H9 (cell line): ENCODE measurements around the gene SLC22A8. TPM values are rescaled to one million over a fixed set of nuclear protein-coding genes. Genes with fewer than 3 reads are reported as not detected.
"Not testable (repeated sequence)": the region's sequence is repeated elsewhere in the genome, so short reads cannot be mapped to it uniquely, and the experiment has no call there.

Experiments used
- DNase-seq: peaks from one replicate; pipeline ENCODE4 v3.0.0-alpha.2; 2017
- H2AFZ ChIP-seq: one replicate; pipeline ENCODE4 v1.6.1; 2013; ENCODE audit warnings: mild to moderate bottlenecking, low read length, control low read depth, moderate library complexity
- H2AK5ac ChIP-seq: 2 replicates; pipeline ENCODE4 v1.6.1; 2013; ENCODE audit warnings: low read length, control low read depth, mixed read lengths; ENCODE audit not compliant: insufficient read length
- H2BK120ac ChIP-seq: one replicate; pipeline ENCODE4 v1.6.1; 2013; ENCODE audit warnings: low read depth, mild to moderate bottlenecking, low read length, control low read depth, inconsistent platforms; ENCODE audit not compliant: poor library complexity, severe bottlenecking
- H2BK12ac ChIP-seq: 2 replicates; pipeline ENCODE4 v1.6.1; 2013; ENCODE audit warnings: low read length, control low read depth, mixed read lengths, low read depth; ENCODE audit not compliant: insufficient read length
- H2BK15ac ChIP-seq: 2 replicates; pipeline ENCODE4 v1.6.1; 2013; ENCODE audit warnings: low read depth, low read length, control low read depth
- H2BK20ac ChIP-seq: one replicate; pipeline ENCODE4 v1.6.1; 2013; ENCODE audit warnings: low read depth, mild to moderate bottlenecking, low read length, control low read depth, inconsistent platforms; ENCODE audit not compliant: poor library complexity, severe bottlenecking
- H2BK5ac ChIP-seq: 2 replicates; pipeline ENCODE4 v1.6.1; 2013; ENCODE audit warnings: low read length, control low read depth, mixed read lengths; ENCODE audit not compliant: insufficient read length
- H3K14ac ChIP-seq: 2 replicates; pipeline ENCODE4 v1.6.1; 2013; ENCODE audit warnings: low read length, control low read depth; ENCODE audit not compliant: insufficient read depth
- H3K18ac ChIP-seq: 2 replicates; pipeline ENCODE4 v1.6.1; 2013; ENCODE audit warnings: low read depth, mild to moderate bottlenecking, mixed read lengths, low read length, control low read depth; ENCODE audit not compliant: insufficient read length
- H3K23ac ChIP-seq: 2 replicates; pipeline ENCODE4 v1.6.1; 2013; ENCODE audit warnings: low read length, control low read depth, mixed read lengths, low read depth; ENCODE audit not compliant: insufficient read length
- H3K23me2 ChIP-seq: 2 replicates; pipeline ENCODE4 v1.6.1; 2013; ENCODE audit warnings: low read depth, mild to moderate bottlenecking, mixed read lengths, low read length, control low read depth; ENCODE audit not compliant: insufficient read length, poor library complexity, severe bottlenecking
- H3K27ac ChIP-seq: 2 replicates; pipeline ENCODE4 v1.5.1; 2013; ENCODE audit warnings: low read length, control low read depth, mixed read lengths, low read depth; ENCODE audit not compliant: insufficient read length
- H3K27me3 ChIP-seq: 2 replicates; pipeline ENCODE4 v1.6.1; 2013; ENCODE audit warnings: low read length, control low read depth, inconsistent platforms; ENCODE audit not compliant: insufficient read depth
- H3K4ac ChIP-seq: 2 replicates; pipeline ENCODE4 v1.6.1; 2013; ENCODE audit warnings: low read depth, mild to moderate bottlenecking, control low read depth, inconsistent platforms, low read length, moderate library complexity
- H3K4me1 ChIP-seq: 2 replicates; pipeline ENCODE4 v1.6.1; 2013; ENCODE audit warnings: low read length, control low read depth, inconsistent platforms; ENCODE audit not compliant: insufficient read depth
- H3K4me2 ChIP-seq: 2 replicates; pipeline ENCODE4 v1.6.1; 2013; ENCODE audit warnings: low read length, control low read depth, mixed read lengths; ENCODE audit not compliant: insufficient read length, insufficient read depth
- H3K56ac ChIP-seq: 2 replicates; pipeline ENCODE4 v1.6.1; 2013; ENCODE audit warnings: low read depth, mild to moderate bottlenecking, mixed read lengths, low read length, control low read depth; ENCODE audit not compliant: insufficient read length
- H3K79me1 ChIP-seq: 2 replicates; pipeline ENCODE4 v1.6.1; 2013; ENCODE audit warnings: low read depth, mild to moderate bottlenecking, moderate library complexity, low read length, control low read depth, inconsistent platforms; ENCODE audit not compliant: insufficient read depth, poor library complexity, severe bottlenecking
- H3K79me2 ChIP-seq: 2 replicates; pipeline ENCODE4 v1.6.1; 2013; ENCODE audit warnings: low read length, control low read depth, inconsistent platforms; ENCODE audit not compliant: insufficient read depth
- H3K9ac ChIP-seq: 2 replicates; pipeline ENCODE4 v1.6.1; 2013; ENCODE audit warnings: low read length, control low read depth, mixed read lengths; ENCODE audit not compliant: insufficient read length; ENCODE audit errors: extremely low read depth
- H3K9me3 ChIP-seq: one replicate; pipeline ENCODE4 v1.6.1; 2013; ENCODE audit warnings: low read depth, low read length, inconsistent platforms; ENCODE audit not compliant: control insufficient read depth
- H3T11ph ChIP-seq: one replicate; pipeline ENCODE4 v1.6.1; 2013; ENCODE audit warnings: mild to moderate bottlenecking, low read length, control low read depth, inconsistent platforms
- H4K20me1 ChIP-seq: one replicate; pipeline ENCODE4 v1.6.1; 2013; ENCODE audit not compliant: control insufficient read depth, insufficient read length, insufficient read depth
- H4K5ac ChIP-seq: 2 replicates; pipeline ENCODE4 v1.6.1; 2013; ENCODE audit warnings: low read depth, mild to moderate bottlenecking, mixed read lengths, low read length, control low read depth; ENCODE audit not compliant: insufficient read length
- H4K8ac ChIP-seq: replicated peaks from 2 replicates; pipeline ENCODE4 v1.6.1; 2013; ENCODE audit warnings: low read length, control low read depth, mixed read lengths, low read depth; ENCODE audit not compliant: insufficient read length
- H4K91ac ChIP-seq: 2 replicates; pipeline ENCODE4 v1.6.1; 2013; ENCODE audit warnings: low read depth, mild to moderate bottlenecking, moderate library complexity, mixed read lengths, low read length, control low read depth; ENCODE audit not compliant: insufficient read length
- H3K27ac Mint-ChIP-seq, 3 experiments: 2 replicates in 2 of 3; 3 replicates in 1 of 3; pipeline ENCODE4 v1.8.0; 2020 to 2021; ENCODE audit warnings: mixed read lengths in 3 of 3, mild to moderate bottlenecking in 1 of 3, moderate library complexity in 1 of 3
- H3K27me3 Mint-ChIP-seq: 2 replicates; pipeline ENCODE4 v1.8.0; 2021; ENCODE audit warnings: low read depth, mild to moderate bottlenecking, moderate library complexity, mixed read lengths
- H3K36me3 Mint-ChIP-seq, 3 experiments: 2 replicates in 2 of 3; 3 replicates in 1 of 3; pipeline ENCODE4 v1.8.0; 2020 to 2021; ENCODE audit warnings: low read depth in 3 of 3, mixed read lengths in 3 of 3; ENCODE audit not compliant: insufficient read depth in 1 of 3
- H3K4me1 Mint-ChIP-seq, 2 experiments: 2 replicates each; pipeline ENCODE4 v1.8.0; 2020; ENCODE audit warnings: mixed read lengths in 2 of 2
- H3K4me3 Mint-ChIP-seq, 2 experiments: 2 replicates in 1 of 2; 3 replicates in 1 of 2; pipeline ENCODE4 v1.8.0; 2020 to 2021; ENCODE audit warnings: mild to moderate bottlenecking in 2 of 2, mixed read lengths in 2 of 2, moderate library complexity in 1 of 2
- H3K9me3 Mint-ChIP-seq, 2 experiments: 2 replicates in 1 of 2; 3 replicates in 1 of 2; pipeline ENCODE4 v1.8.0; 2020; ENCODE audit warnings: mild to moderate bottlenecking in 2 of 2, mixed read lengths in 2 of 2, moderate library complexity in 1 of 2
- CTCF ChIP-seq: fragments of 200-600 bp; sonication (generic); conservative IDR thresholded peaks from 3 replicates; pipeline ENCODE4 v1.8.0; 2021; ENCODE audit warnings: antibody characterized with exemption, mild to moderate bottlenecking
- WGBS: extraction: QIAGEN DNeasy Blood & Tissue Kit; methylation state at CpG from one replicate; pipeline ENCODE4 v1.1.7; 2013; ENCODE audit warnings: missing lambda C conversion rate, low lambda C conversion rate, mixed read lengths; ENCODE audit not compliant: insufficient read length; ENCODE audit errors: extremely low coverage; 5-methylcytosine and 5-hydroxymethylcytosine counted together
- total RNA-seq: library from RNA; stranded (reverse); gene quantifications from 2 replicates; pipeline ENCODE4 v1.2.1, GENCODE V29; 2021

The SLC22A8 gene
- total RNA-seq, 1 experiment from 2014 or later, result not detected

- peaks cover 9% of the 10 kb centered on the region for H3K27me3 Mint-ChIP-seq
- no peak overlapping the region for H3T11ph ChIP-seq
- no peaks in the 10 kb centered on the region; a peak in 1 of 7 replicates for H3K36me3 Mint-ChIP-seq
- no peak for DNase-seq
- H3K23ac ChIP-seq, result no peak overlapping the region
- H3K9me3 ChIP-seq, result no peaks in the 10 kb centered on the region
- H4K20me1 ChIP-seq, result no peaks in the 10 kb centered on the region
- H3K56ac ChIP-seq, result no peak overlapping the region
- H2BK15ac ChIP-seq, result no peak overlapping the region
- no peaks in the 10 kb centered on the region for H3K79me2 ChIP-seq
- no peaks in the 10 kb centered on the region for H3K79me1 ChIP-seq
- no peak overlapping the region for H3K9ac ChIP-seq
- no peak overlapping the region for H4K91ac ChIP-seq
- no peaks in the 10 kb centered on the region; a peak in 1 of 5 replicates for H3K9me3 Mint-ChIP-seq
- H2BK20ac ChIP-seq, result no peak overlapping the region
- no peak overlapping the region for H2BK12ac ChIP-seq
- no peak overlapping the region for H3K27ac ChIP-seq
- no peak overlapping the region for H3K4me2 ChIP-seq
- H2BK120ac ChIP-seq, result no peak overlapping the region
- H4K5ac ChIP-seq, result no peak overlapping the region
- H3K27me3 ChIP-seq, result no peaks in the 10 kb centered on the region
- no peak overlapping the region for H2AK5ac ChIP-seq
- H3K18ac ChIP-seq, result no peak overlapping the region
- H3K27ac Mint-ChIP-seq, result peak overlapping the region in 1 of 3 experiments; percentile 45; a peak in 1 of 7 replicates
- H3K4me1 Mint-ChIP-seq, result no peaks in the 10 kb centered on the region
- TF ChIP-seq CTCF, result no peak
- no CpG with 5 or more reads among the region's 7 CpGs for WGBS
- no peak overlapping the region for H3K14ac ChIP-seq
- no peaks in the 10 kb centered on the region for H3K23me2 ChIP-seq
- H3K4me3 Mint-ChIP-seq, result no peak overlapping the region
- no peak overlapping the region for H3K4ac ChIP-seq
- H2AFZ ChIP-seq, result no peak overlapping the region
- no peak overlapping the region for H4K8ac ChIP-seq
- H2BK5ac ChIP-seq, result no peak overlapping the region
- H3K4me1 ChIP-seq, result no peaks in the 10 kb centered on the region
Observed at GRCh38 chr11:62948765-62949320, 66.8 kb downstream of the SLC22A8 start.

- H2AK5ac ChIP-seq, H3K18ac ChIP-seq, H2BK12ac ChIP-seq, H3K79me1 ChIP-seq, DNase-seq, H3K27me3 ChIP-seq, H4K91ac ChIP-seq, H3K27ac Mint-ChIP-seq, H3K27me3 Mint-ChIP-seq, H2AFZ ChIP-seq, H3K4me1 ChIP-seq, H3K9ac ChIP-seq, H4K8ac ChIP-seq, H2BK120ac ChIP-seq, H3K9me3 Mint-ChIP-seq, H3K4me2 ChIP-seq, H3K4me3 Mint-ChIP-seq, H3K9me3 ChIP-seq, H3K4me1 Mint-ChIP-seq, H2BK15ac ChIP-seq, H3K23ac ChIP-seq, H3K79me2 ChIP-seq, H3K14ac ChIP-seq, H2BK5ac ChIP-seq, H3K4ac ChIP-seq, H2BK20ac ChIP-seq, H4K5ac ChIP-seq, H4K20me1 ChIP-seq, H3K56ac ChIP-seq, H3K36me3 Mint-ChIP-seq, H3T11ph ChIP-seq, H3K27ac ChIP-seq, H3K23me2 ChIP-seq: not testable (repeated sequence)
- WGBS, result no CpG with 5 or more reads among the region's 10 CpGs
Observed at GRCh38 chr11:62945538-62945937, 70.1 kb downstream of the SLC22A8 start.
